ENCODE measurements around the gene SMIM26.

Gene SMIM26

DNA sequence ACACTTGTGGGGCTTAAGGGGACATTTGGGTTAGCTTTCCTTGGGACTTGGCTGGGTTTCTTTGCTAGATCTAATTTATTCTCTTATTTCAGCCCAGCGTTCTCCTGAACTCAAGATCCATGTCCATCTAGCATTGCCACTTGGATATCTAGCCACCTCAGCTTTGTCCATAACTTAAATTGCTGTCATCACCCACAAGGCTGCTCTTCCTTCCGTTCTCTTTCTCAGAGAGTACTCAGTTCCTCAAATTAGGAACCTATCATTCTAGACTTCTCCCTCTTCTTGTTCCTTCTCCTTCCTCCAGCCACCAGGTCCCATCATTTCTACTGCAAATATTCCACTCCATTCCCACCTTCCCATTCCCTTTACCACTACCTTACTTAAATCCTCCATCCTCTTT, 4.3 kb downstream of the SMIM26 start:
- Histone ChIP-seq H3K4me2 (ENCODE audit: insufficient read depth, low read length) (no peak overlapping the region), H3K36me3 (ENCODE audit: insufficient read depth, low read length) (peaks cover 25% of the 10 kb centered on the region), H3K27ac (ENCODE audit: low read length) (no peak overlapping the region), H2AFZ (ENCODE audit: low read depth, low read length) (no peak overlapping the region), H3K4me3 (ENCODE audit: low read depth in 1 of 2, low read length in 2 of 2) (no peak overlapping the region), H4K20me1 (ENCODE audit: insufficient read depth, low read length) (no peaks in the 10 kb centered on the region), H3K79me2 (ENCODE audit: insufficient read depth, low read length) (peaks cover 23% of the 10 kb centered on the region), H3K9ac (ENCODE audit: low read depth, low read length) (no peak overlapping the region), H3K27me3 (ENCODE audit: insufficient read depth, low read length, poor library complexity) (no peaks in the 10 kb centered on the region), H3K9me3 (ENCODE audit: insufficient read depth, low read length, severe bottlenecking) (no peaks in the 10 kb centered on the region), H3K4me1 (ENCODE audit: insufficient read depth, low read length) (peaks cover 11% of the 10 kb centered on the region)
- ATAC-seq (ENCODE audit: insufficient read depth, low read depth), result no peak
- TF ChIP-seq EZH2 (IDR thresholded peaks at IDR 0.05; ENCODE audit: borderline replicate concordance, low read depth, low read length, severe bottlenecking), result no peak
- TF ChIP-seq, protein P1, sequence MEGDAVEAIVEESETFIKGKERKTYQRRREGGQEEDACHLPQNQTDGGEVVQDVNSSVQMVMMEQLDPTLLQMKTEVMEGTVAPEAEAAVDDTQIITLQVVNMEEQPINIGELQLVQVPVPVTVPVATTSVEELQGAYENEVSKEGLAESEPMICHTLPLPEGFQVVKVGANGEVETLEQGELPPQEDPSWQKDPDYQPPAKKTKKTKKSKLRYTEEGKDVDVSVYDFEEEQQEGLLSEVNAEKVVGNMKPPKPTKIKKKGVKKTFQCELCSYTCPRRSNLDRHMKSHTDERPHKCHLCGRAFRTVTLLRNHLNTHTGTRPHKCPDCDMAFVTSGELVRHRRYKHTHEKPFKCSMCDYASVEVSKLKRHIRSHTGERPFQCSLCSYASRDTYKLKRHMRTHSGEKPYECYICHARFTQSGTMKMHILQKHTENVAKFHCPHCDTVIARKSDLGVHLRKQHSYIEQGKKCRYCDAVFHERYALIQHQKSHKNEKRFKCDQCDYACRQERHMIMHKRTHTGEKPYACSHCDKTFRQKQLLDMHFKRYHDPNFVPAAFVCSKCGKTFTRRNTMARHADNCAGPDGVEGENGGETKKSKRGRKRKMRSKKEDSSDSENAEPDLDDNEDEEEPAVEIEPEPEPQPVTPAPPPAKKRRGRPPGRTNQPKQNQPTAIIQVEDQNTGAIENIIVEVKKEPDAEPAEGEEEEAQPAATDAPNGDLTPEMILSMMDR (IDR thresholded peaks at IDR 0.05; ENCODE audit: borderline replicate concordance, extremely low read depth, low read length, poor library complexity, severe bottlenecking), result no peak
- DNase-seq, result no peak

GRCh38 chr20:18577942-18578341, 10.7 kb downstream of the SMIM26 start:
- Histone ChIP-seq H3K36me3 (ENCODE audit: insufficient read depth, low read length) (no peaks in the 10 kb centered on the region), H3K79me2 (ENCODE audit: insufficient read depth, low read length) (no peaks in the 10 kb centered on the region), H3K4me3 (ENCODE audit: low read depth in 1 of 2, low read length in 2 of 2) (no peak overlapping the region), H3K27ac (ENCODE audit: low read length) (no peak overlapping the region), H3K27me3 (ENCODE audit: insufficient read depth, low read length, poor library complexity) (no peaks in the 10 kb centered on the region), H3K9me3 (ENCODE audit: insufficient read depth, low read length, severe bottlenecking) (no peaks in the 10 kb centered on the region), H3K9ac (ENCODE audit: low read depth, low read length) (no peak overlapping the region), H3K4me2 (ENCODE audit: insufficient read depth, low read length) (no peak overlapping the region), H2AFZ (ENCODE audit: low read depth, low read length) (no peak overlapping the region), H3K4me1 (ENCODE audit: insufficient read depth, low read length) (no peaks in the 10 kb centered on the region), H4K20me1 (ENCODE audit: insufficient read depth, low read length) (no peaks in the 10 kb centered on the region)
- TF ChIP-seq EZH2 (IDR thresholded peaks at IDR 0.05; ENCODE audit: borderline replicate concordance, low read depth, low read length, severe bottlenecking), result no peak
- TF ChIP-seq, protein P1 (IDR thresholded peaks at IDR 0.05; ENCODE audit: borderline replicate concordance, extremely low read depth, low read length, poor library complexity, severe bottlenecking), result no peak
- ATAC-seq (ENCODE audit: insufficient read depth, low read depth) (no peak), DNase-seq (no peak)

GRCh38 chr20:18578581-18578980, 11.3 kb downstream of the SMIM26 start:
- DNase-seq, result no peak
- H2AFZ ChIP-seq (ENCODE audit: low read depth, low read length), result no peak overlapping the region
- H3K79me2 ChIP-seq (ENCODE audit: insufficient read depth, low read length), result no peaks in the 10 kb centered on the region
- no peak for ATAC-seq (ENCODE audit: insufficient read depth, low read depth)
- H4K20me1 ChIP-seq (ENCODE audit: insufficient read depth, low read length), result no peaks in the 10 kb centered on the region
- no peaks in the 10 kb centered on the region for H3K36me3 ChIP-seq (ENCODE audit: insufficient read depth, low read length)
- no peaks in the 10 kb centered on the region for H3K9me3 ChIP-seq (ENCODE audit: insufficient read depth, low read length, severe bottlenecking)
- TF ChIP-seq EZH2 (IDR thresholded peaks at IDR 0.05; ENCODE audit: borderline replicate concordance, low read depth, low read length, severe bottlenecking), result no peak
- TF ChIP-seq, protein P1 (IDR thresholded peaks at IDR 0.05; ENCODE audit: borderline replicate concordance, extremely low read depth, low read length, poor library complexity, severe bottlenecking), result no peak
- no peaks in the 10 kb centered on the region for H3K4me1 ChIP-seq (ENCODE audit: insufficient read depth, low read length)
- H3K4me2 ChIP-seq (ENCODE audit: insufficient read depth, low read length), result no peak overlapping the region
- H3K27me3 ChIP-seq (ENCODE audit: insufficient read depth, low read length, poor library complexity), result no peaks in the 10 kb centered on the region
- H3K27ac ChIP-seq (ENCODE audit: low read length), result no peak overlapping the region
- H3K4me3 ChIP-seq (ENCODE audit: low read depth in 1 of 2, low read length in 2 of 2), result no peak overlapping the region
- no peak overlapping the region for H3K9ac ChIP-seq (ENCODE audit: low read depth, low read length)

DNA sequence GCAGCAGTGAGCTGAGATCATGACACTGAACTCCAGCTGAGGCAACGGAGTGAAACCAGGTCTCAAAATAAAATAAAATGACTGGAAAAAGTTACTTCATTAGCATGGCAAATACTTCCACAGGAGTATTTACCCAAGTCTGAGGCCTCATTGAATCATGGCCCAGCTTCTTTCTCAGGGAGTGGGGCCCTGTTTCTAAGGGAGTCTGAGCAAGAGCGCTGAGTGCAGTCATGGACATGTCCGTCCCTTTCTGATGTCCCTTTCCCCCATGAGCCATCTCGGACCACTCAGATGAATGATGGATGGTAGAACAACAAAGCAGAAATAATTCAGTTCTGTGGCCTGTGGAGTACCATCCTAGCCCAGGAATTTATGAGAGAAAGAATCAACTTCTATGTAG, 12.8 kb downstream of the SMIM26 start:
- Histone ChIP-seq H2AFZ (ENCODE audit: low read depth, low read length) (no peak overlapping the region), H3K4me3 (ENCODE audit: low read depth in 1 of 2, low read length in 2 of 2) (no peak overlapping the region), H3K4me1 (ENCODE audit: insufficient read depth, low read length) (no peaks in the 10 kb centered on the region), H4K20me1 (ENCODE audit: insufficient read depth, low read length) (no peaks in the 10 kb centered on the region), H3K9ac (ENCODE audit: low read depth, low read length) (no peak overlapping the region), H3K79me2 (ENCODE audit: insufficient read depth, low read length) (no peaks in the 10 kb centered on the region), H3K9me3 (ENCODE audit: insufficient read depth, low read length, severe bottlenecking) (no peaks in the 10 kb centered on the region), H3K4me2 (ENCODE audit: insufficient read depth, low read length) (no peak overlapping the region), H3K36me3 (ENCODE audit: insufficient read depth, low read length) (no peaks in the 10 kb centered on the region), H3K27ac (ENCODE audit: low read length) (no peak overlapping the region), H3K27me3 (ENCODE audit: insufficient read depth, low read length, poor library complexity) (no peaks in the 10 kb centered on the region)
- no peak for ATAC-seq (ENCODE audit: insufficient read depth, low read depth)
- TF ChIP-seq, protein P1 (IDR thresholded peaks at IDR 0.05; ENCODE audit: borderline replicate concordance, extremely low read depth, low read length, poor library complexity, severe bottlenecking), result no peak
- TF ChIP-seq EZH2 (IDR thresholded peaks at IDR 0.05; ENCODE audit: borderline replicate concordance, low read depth, low read length, severe bottlenecking), result no peak
- DNase-seq, result no peak

Measured in DND-41 (cell line).